ENCODE measurements around the gene HIGD1B. TPM values are rescaled to one million over a fixed set of nuclear protein-coding genes. Genes with fewer than 3 reads are reported as not detected.

Gene HIGD1B
- total RNA-seq, 3 donors from 2014 or later (not counting 1 experiment from before 2014, with no cell fraction given): not detected

DNA sequence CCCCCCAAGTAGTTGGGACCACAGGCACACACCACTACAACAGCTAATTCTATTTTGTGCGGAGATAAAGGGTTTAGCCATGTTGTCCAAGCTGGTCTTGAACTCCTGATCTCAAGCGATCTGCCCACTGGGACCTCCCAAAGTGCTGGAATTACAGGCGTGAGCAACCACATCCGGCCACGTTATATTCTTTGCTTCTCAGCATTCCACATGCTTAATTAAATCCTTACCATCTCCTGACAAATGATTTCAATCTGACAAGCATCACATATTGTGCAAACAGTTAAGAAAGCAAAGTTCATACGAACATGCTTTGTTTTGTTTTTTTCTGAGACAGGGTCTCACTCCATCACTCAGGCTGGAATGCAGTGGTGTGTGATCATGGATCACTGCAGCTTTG, 18.2 kb downstream of the HIGD1B start:
- no peak for ATAC-seq
- intact Hi-C loops (cut with micrococcal nuclease): loop anchor here (1.0 kb wide), 3 partner anchors 87 to 333 kb away; no protein-coding TSS in a partner anchor
- TF ChIP-seq, protein P1, sequence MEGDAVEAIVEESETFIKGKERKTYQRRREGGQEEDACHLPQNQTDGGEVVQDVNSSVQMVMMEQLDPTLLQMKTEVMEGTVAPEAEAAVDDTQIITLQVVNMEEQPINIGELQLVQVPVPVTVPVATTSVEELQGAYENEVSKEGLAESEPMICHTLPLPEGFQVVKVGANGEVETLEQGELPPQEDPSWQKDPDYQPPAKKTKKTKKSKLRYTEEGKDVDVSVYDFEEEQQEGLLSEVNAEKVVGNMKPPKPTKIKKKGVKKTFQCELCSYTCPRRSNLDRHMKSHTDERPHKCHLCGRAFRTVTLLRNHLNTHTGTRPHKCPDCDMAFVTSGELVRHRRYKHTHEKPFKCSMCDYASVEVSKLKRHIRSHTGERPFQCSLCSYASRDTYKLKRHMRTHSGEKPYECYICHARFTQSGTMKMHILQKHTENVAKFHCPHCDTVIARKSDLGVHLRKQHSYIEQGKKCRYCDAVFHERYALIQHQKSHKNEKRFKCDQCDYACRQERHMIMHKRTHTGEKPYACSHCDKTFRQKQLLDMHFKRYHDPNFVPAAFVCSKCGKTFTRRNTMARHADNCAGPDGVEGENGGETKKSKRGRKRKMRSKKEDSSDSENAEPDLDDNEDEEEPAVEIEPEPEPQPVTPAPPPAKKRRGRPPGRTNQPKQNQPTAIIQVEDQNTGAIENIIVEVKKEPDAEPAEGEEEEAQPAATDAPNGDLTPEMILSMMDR (IDR thresholded peaks at IDR 0.05): no peak
- H3K27ac ChIP-seq (ENCODE audit: low read length): no peak overlapping the region
- Mint-ChIP-seq H3K27me3 (ENCODE audit: low read depth in 2 of 2) (no peaks in the 10 kb centered on the region), H3K4me3 (no peak overlapping the region), H3K27ac (no peak overlapping the region), H3K36me3 (peaks cover 8% of the 10 kb centered on the region), H3K4me1 (no peaks in the 10 kb centered on the region), H3K9me3 (no peaks in the 10 kb centered on the region)
- WGBS (ENCODE audit: insufficient coverage): 95% methylated on average over 6 of the region's 6 CpGs
- no peaks in the 10 kb centered on the region for H3K4me1 ChIP-seq (ENCODE audit: control insufficient read depth, insufficient read depth, low read length)
- H3K9me3 ChIP-seq (ENCODE audit: control insufficient read depth, insufficient read depth, low read length): no peaks in the 10 kb centered on the region
- H3K27me3 ChIP-seq (ENCODE audit: control insufficient read depth, insufficient read depth, low read length): no peaks in the 10 kb centered on the region
- H3K4me3 ChIP-seq (ENCODE audit: low read length): no peak overlapping the region
- peaks cover 85% of the 10 kb centered on the region for H3K36me3 ChIP-seq (ENCODE audit: control insufficient read depth, insufficient read depth, low read length)
- DNase-seq: no peak

DNA sequence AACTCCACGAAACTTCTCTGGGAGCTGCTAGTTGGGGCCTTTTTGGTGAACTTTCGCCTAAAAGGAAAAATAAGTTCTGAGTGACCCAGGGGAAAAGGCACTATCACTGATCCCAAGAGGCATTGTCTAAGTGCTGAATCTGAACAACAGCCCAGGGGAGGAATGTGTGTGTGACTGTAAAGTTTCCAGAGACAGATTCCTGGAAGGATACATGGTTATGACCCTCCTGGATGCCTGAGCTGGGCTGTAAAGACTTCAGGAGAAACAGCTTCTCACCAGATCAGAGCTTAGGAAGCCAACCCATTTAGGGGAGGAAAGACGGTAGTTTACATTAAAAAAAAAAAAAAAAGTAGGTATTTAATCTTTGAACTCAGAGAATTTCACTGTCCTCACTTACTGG, 20.2 kb downstream of the HIGD1B start:
- Mint-ChIP-seq H3K27me3 (ENCODE audit: low read depth in 2 of 2) (no peaks in the 10 kb centered on the region), H3K36me3 (peaks cover 19% of the 10 kb centered on the region), H3K9me3 (no peaks in the 10 kb centered on the region), H3K27ac (no peak overlapping the region), H3K4me3 (no peak overlapping the region), H3K4me1 (no peaks in the 10 kb centered on the region)
- DNase-seq (no peak), ATAC-seq (no peak)
- TF ChIP-seq, protein P1 (IDR thresholded peaks at IDR 0.05): no peak
- Histone ChIP-seq H3K4me3 (ENCODE audit: low read length) (no peak overlapping the region), H3K36me3 (ENCODE audit: control insufficient read depth, insufficient read depth, low read length) (peaks cover 86% of the 10 kb centered on the region), H3K27me3 (ENCODE audit: control insufficient read depth, insufficient read depth, low read length) (no peaks in the 10 kb centered on the region), H3K4me1 (ENCODE audit: control insufficient read depth, insufficient read depth, low read length) (no peaks in the 10 kb centered on the region), H3K9me3 (ENCODE audit: control insufficient read depth, insufficient read depth, low read length) (no peaks in the 10 kb centered on the region), H3K27ac (ENCODE audit: low read length) (no peak overlapping the region)
- intact Hi-C loops (cut with micrococcal nuclease): no loop called here
- 95% methylated on average over 2 of the region's 3 CpGs for WGBS (ENCODE audit: insufficient coverage)

DNA sequence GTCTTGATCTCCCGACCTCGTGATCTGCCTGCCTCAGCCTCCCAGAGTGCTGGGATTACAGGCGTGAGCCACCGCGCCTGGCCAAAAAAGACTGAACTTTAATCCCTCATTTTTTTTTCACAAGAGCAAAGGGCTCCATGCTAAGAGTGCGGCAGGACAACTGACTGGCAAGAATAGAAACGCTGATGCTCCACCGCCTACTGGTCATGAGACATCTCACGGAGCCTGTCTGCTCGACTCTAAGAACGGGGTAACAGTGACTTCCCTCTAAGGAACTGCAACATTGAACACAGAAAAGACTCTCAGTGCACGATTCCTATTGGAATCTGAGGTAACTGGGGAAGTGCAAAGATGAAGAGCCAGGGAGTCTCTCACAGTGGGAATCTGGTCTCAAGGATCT, 23.9 kb downstream of the HIGD1B start:
- Histone ChIP-seq H3K27me3 (ENCODE audit: control insufficient read depth, insufficient read depth, low read length) (no peaks in the 10 kb centered on the region), H3K4me1 (ENCODE audit: control insufficient read depth, insufficient read depth, low read length) (no peaks in the 10 kb centered on the region), H3K9me3 (ENCODE audit: control insufficient read depth, insufficient read depth, low read length) (no peaks in the 10 kb centered on the region), H3K4me3 (ENCODE audit: low read length) (no peak overlapping the region), H3K36me3 (ENCODE audit: control insufficient read depth, insufficient read depth, low read length) (peaks cover 79% of the 10 kb centered on the region), H3K27ac (ENCODE audit: low read length) (no peak overlapping the region)
- DNase-seq: no peak
- peaks cover 19% of the 10 kb centered on the region for H3K36me3 Mint-ChIP-seq
- H3K9me3 Mint-ChIP-seq: no peaks in the 10 kb centered on the region
- no peak overlapping the region for H3K27ac Mint-ChIP-seq
- no peaks in the 10 kb centered on the region for H3K27me3 Mint-ChIP-seq (ENCODE audit: low read depth in 2 of 2)
- TF ChIP-seq, protein P1 (IDR thresholded peaks at IDR 0.05): no peak
- ATAC-seq: no peak
- H3K4me1 Mint-ChIP-seq: no peaks in the 10 kb centered on the region
- WGBS (ENCODE audit: insufficient coverage): 98% methylated on average over 12 of the region's 12 CpGs
- H3K4me3 Mint-ChIP-seq: no peak overlapping the region
- intact Hi-C loops (cut with micrococcal nuclease): no loop called here

DNA sequence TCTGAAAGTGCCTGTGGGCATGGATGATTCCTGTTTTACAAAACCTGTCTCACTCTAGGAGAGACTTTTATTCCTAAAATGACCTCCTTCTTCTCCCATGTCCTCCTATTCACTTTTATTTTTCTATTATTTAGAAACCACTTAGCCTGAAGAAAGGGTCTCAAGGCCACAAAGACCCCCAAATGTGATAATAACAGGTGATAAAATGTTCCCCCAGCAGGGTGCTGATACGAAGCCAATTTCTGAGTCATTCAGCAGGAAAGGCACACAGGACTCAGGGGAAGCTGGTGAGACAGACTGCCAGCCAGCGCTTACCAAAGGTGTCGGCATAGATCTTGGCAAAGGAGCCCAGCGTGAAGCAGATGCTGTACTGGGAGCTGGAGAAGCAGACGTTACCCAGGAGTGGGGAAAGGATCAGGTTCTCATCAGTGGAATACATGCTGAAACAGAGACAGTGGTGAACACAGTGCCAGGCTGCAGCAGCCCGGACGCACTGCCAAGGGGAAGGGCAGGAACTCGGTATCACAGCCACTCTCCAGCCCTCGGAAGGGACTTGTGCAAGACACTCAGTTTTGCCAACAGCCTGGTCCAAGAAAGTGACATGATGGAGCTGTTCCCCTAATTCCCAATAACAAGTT, 24.6 kb downstream of the HIGD1B start:
- DNase-seq: no peak
- no peak overlapping the region for H3K4me3 ChIP-seq (ENCODE audit: low read length)
- TF ChIP-seq, protein P1 (IDR thresholded peaks at IDR 0.05): no peak
- Mint-ChIP-seq H3K27me3 (ENCODE audit: low read depth in 2 of 2) (no peaks in the 10 kb centered on the region), H3K4me1 (no peaks in the 10 kb centered on the region), H3K27ac (no peak overlapping the region), H3K9me3 (no peaks in the 10 kb centered on the region), H3K4me3 (no peak overlapping the region), H3K36me3 (peaks cover 19% of the 10 kb centered on the region)
- H3K27me3 ChIP-seq (ENCODE audit: control insufficient read depth, insufficient read depth, low read length): no peaks in the 10 kb centered on the region
- 91% methylated on average over 9 of the region's 9 CpGs for WGBS (ENCODE audit: insufficient coverage)
- peaks cover 79% of the 10 kb centered on the region for H3K36me3 ChIP-seq (ENCODE audit: control insufficient read depth, insufficient read depth, low read length)
- ATAC-seq: no peak
- H3K9me3 ChIP-seq (ENCODE audit: control insufficient read depth, insufficient read depth, low read length): no peaks in the 10 kb centered on the region
- H3K27ac ChIP-seq (ENCODE audit: low read length): no peak overlapping the region
- no peaks in the 10 kb centered on the region for H3K4me1 ChIP-seq (ENCODE audit: control insufficient read depth, insufficient read depth, low read length)
- intact Hi-C loops (cut with micrococcal nuclease): no loop called here
